T-cell (primary cell): Measurements from ENCODE around the gene VSTM2B. TPM values are rescaled to one million over a fixed set of nuclear protein-coding genes. Genes with fewer than 3 reads are reported as not detected.
"Not testable (repeated sequence)": the region's sequence is repeated elsewhere in the genome, so short reads cannot be mapped to it uniquely, and the experiment has no call there.

Experiments
- ATAC-seq, 4 experiments: fragments of 200-7000 bp in 3 of 4; fragments of 150-1000 bp in 1 of 4; cut with Tn5 transposase; replicated peaks in 1 of 4; 1 replicate in 3 of 4; 2 replicates in 1 of 4; pipeline ENCODE4 v1.10.0; 2021; ENCODE audit warnings: moderate library complexity in 3 of 4, mild to moderate bottlenecking in 2 of 4, moderate number of reproducible peaks in 1 of 4
- CTCF ChIA-PET, 2 donors: fragments of 300-600 bp; sonication (Branson Sonifier 250); formaldehyde crosslinking; loops; one replicate each; lab custom pipeline; 2022; ENCODE audit warnings: antibody characterized with exemption in 2 of 2; lab: Charles Lee
- POLR2A ChIA-PET, 2 donors: fragments of 300-600 bp; sonication (Branson Sonifier 250); formaldehyde crosslinking; loops; one replicate each; lab custom pipeline; 2022; ENCODE audit warnings: antibody characterized with exemption in 2 of 2; lab: Charles Lee
- DNase-seq, 35 experiments: peaks; one replicate each; pipeline versions ENCODE4 v3.0.0 to v3.0.0-alpha.2; 2013 to 2023
- H3K27ac ChIP-seq: one replicate; pipeline ENCODE4 v1.5.1; 2013; ENCODE audit warnings: low read length
- H3K27me3 ChIP-seq, 2 experiments: replicated peaks in 1 of 2; 1 replicate in 1 of 2; 2 replicates in 1 of 2; pipeline versions ENCODE4 v1.6.1 to v1.7.0; 2013; ENCODE audit warnings: low read length in 1 of 2, mixed read lengths in 1 of 2; ENCODE audit not compliant: control insufficient read depth in 2 of 2, insufficient read depth in 2 of 2; ENCODE audit errors: extremely low read depth in 1 of 2
- H3K36me3 ChIP-seq, 2 donors: 1 replicate in 1 of 2; 2 replicates in 1 of 2; pipeline versions ENCODE4 v1.6.1 to v1.7.0; 2013; ENCODE audit warnings: low read length in 1 of 2; ENCODE audit not compliant: control insufficient read depth in 2 of 2, insufficient read depth in 1 of 2; ENCODE audit errors: extremely low read depth in 1 of 2
- H3K4me1 ChIP-seq, 2 experiments: 1 replicate in 1 of 2; 2 replicates in 1 of 2; pipeline versions ENCODE4 v1.6.1 to v1.7.0; 2013; ENCODE audit warnings: low read length in 2 of 2, mixed read lengths in 1 of 2; ENCODE audit not compliant: insufficient read depth in 2 of 2, control insufficient read depth in 1 of 2; ENCODE audit errors: extremely low read depth in 1 of 2
- H3K4me3 ChIP-seq, 2 donors: 1 replicate in 1 of 2; 2 replicates in 1 of 2; pipeline versions ENCODE4 v1.5.1 to v1.7.0; 2013; ENCODE audit warnings: mild to moderate bottlenecking in 2 of 2, low read length in 1 of 2, moderate library complexity in 1 of 2; ENCODE audit not compliant: control insufficient read depth in 1 of 2; ENCODE audit errors: extremely low read depth in 1 of 2
- H3K9me3 ChIP-seq: 2 replicates; pipeline ENCODE4 v1.7.0; 2013
- H3K27ac Mint-ChIP-seq, 2 donors: one replicate each; pipeline ENCODE4 v1.8.0; 2020 to 2021; ENCODE audit warnings: mild to moderate bottlenecking in 2 of 2, mixed read lengths in 2 of 2
- H3K27me3 Mint-ChIP-seq, 2 donors: one replicate each; pipeline ENCODE4 v1.8.0; 2021 to 2022; ENCODE audit warnings: mixed read lengths in 2 of 2
- H3K36me3 Mint-ChIP-seq: one replicate; pipeline ENCODE4 v1.8.0; 2021; ENCODE audit warnings: mixed read lengths
- H3K4me1 Mint-ChIP-seq, 3 donors: one replicate each; pipeline ENCODE4 v1.8.0; 2020 to 2022; ENCODE audit warnings: mixed read lengths in 3 of 3, mild to moderate bottlenecking in 1 of 3
- H3K4me3 Mint-ChIP-seq, 3 donors: one replicate each; pipeline ENCODE4 v1.8.0; 2020 to 2022; ENCODE audit warnings: mild to moderate bottlenecking in 3 of 3, mixed read lengths in 3 of 3, moderate library complexity in 3 of 3
- H3K9me3 Mint-ChIP-seq, 3 donors: one replicate each; pipeline ENCODE4 v1.8.0; 2020 to 2022; ENCODE audit warnings: mixed read lengths in 3 of 3
- WGBS: methylation state at CpG from one replicate; pipeline ENCODE4 v1.1.5; 2013; ENCODE audit warnings: missing lambda C conversion rate; ENCODE audit not compliant: insufficient coverage; 5-methylcytosine and 5-hydroxymethylcytosine counted together
- total RNA-seq, 35 experiments: library from RNA in 6 of 35; stranded (reverse) in 6 of 35; fragments of 120-200 nt in 1 of 35; gene quantifications; one replicate each; pipeline versions ENCODE4 v1.2.1 to v1.2.4 and lab custom pipeline; 2013 to 2026

VSTM2B gene
- total RNA-seq, 5 donors from 2014 or later (not counting 1 experiment from before 2014, with no cell fraction given), result not detected

DNA sequence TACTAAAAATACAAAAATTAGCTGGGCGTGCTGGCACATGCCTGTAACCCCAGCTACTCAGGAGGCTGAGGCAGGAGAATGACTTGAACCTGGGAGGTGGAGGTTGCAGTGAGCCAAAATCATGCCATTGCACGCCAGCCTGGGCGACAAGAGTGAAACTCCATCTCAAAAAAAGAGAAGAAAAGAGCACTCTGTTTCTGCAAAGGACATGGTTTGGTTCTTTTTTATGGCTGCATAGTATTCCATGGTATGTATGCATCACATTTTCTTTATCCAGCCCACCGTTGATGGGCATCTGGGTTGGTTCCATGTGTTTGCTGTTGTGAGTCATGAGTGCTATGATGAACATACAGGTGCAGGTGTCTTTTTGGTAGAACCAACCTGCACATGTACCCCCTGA lies 19.7 kb downstream of the VSTM2B start:
- H3K4me1 ChIP-seq, ATAC-seq, H3K36me3 Mint-ChIP-seq, H3K4me3 ChIP-seq, H3K9me3 Mint-ChIP-seq, H3K27ac Mint-ChIP-seq, H3K4me3 Mint-ChIP-seq, H3K4me1 Mint-ChIP-seq, H3K9me3 ChIP-seq, H3K27ac ChIP-seq, CTCF ChIA-PET, H3K36me3 ChIP-seq, DNase-seq: not testable (repeated sequence)
- POLR2A ChIA-PET, result interaction anchor here in 1 of 2 donors (0.5 kb wide), 1 partner anchor 93 kb away, joined by 13 read pairs; no protein-coding TSS in a partner anchor
- peaks cover 14 to 20% of the 10 kb centered on the region in 2 donors for H3K27me3 Mint-ChIP-seq
- WGBS, result no CpG with 5 or more reads among the region's 4 CpGs
- H3K27me3 ChIP-seq, result peaks cover 0 to 37% of the 10 kb centered on the region in 2 experiments

DNA sequence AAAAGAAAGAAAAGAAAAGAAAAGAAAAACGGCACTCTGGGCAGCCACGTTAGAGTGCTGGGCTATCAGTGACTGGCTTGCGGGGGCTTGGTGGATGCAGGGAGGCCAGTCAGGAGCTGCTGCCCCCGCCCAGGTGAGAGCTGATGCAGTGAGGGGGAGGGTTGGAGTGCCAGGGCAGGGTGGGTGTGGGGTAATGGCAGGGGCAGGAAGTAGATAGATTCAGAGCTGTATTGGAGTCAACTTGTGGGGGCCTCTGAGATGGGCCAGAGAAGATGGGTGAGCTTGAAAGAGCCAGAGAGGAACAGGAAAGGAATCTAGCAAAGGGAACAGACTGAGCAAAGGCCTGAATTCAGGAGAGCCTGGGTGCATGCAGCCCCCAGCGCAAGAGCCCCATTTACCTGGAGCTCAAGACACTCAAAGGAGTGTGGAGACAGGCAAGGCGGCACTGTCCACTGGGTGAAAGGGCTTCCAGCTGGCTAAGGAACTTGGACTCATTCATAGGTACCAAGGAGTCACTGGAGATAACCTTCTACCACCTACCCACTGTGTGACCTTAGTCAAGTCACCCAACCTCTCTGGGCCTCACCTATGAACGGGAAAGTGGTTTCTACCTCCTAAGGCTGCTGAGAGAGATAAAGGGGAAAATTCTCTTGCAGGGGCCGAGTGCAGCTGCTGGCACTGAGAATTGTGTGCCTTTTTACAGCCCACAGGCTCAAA lies 20.2 kb downstream of the VSTM2B start:
- H3K36me3 Mint-ChIP-seq, result no peaks in the 10 kb centered on the region
- no peak overlapping the region for H3K27ac Mint-ChIP-seq
- peaks cover 0 to 42% of the 10 kb centered on the region in 2 experiments for H3K27me3 ChIP-seq
- no peak overlapping the region for H3K4me3 ChIP-seq
- H3K27ac ChIP-seq, result no peak overlapping the region
- H3K4me1 Mint-ChIP-seq, result no peaks in the 10 kb centered on the region
- CTCF ChIA-PET, result no interaction called here
- 70% methylated on average over 7 of the region's 8 CpGs for WGBS
- peaks cover 0 to 4% (median 0%) of the 10 kb centered on the region in 3 donors for H3K9me3 Mint-ChIP-seq
- H3K9me3 ChIP-seq, result no peaks in the 10 kb centered on the region
- H3K36me3 ChIP-seq, result no peaks in the 10 kb centered on the region
- POLR2A ChIA-PET, result interaction anchor here in 1 of 2 donors (0.5 kb wide), 1 partner anchor 92 kb away, joined by 13 read pairs; no protein-coding TSS in a partner anchor
- peaks cover 16 to 24% of the 10 kb centered on the region in 2 donors for H3K27me3 Mint-ChIP-seq
- H3K4me3 Mint-ChIP-seq, result no peak overlapping the region
- ATAC-seq (no peak), DNase-seq (no peak)
- no peaks in the 10 kb centered on the region for H3K4me1 ChIP-seq

- H3K4me1 ChIP-seq, result no peaks in the 10 kb centered on the region
- ChIA-PET CTCF (no interaction called here), POLR2A (no interaction called here)
- no peak overlapping the region for H3K4me3 ChIP-seq
- no peaks in the 10 kb centered on the region for H3K36me3 Mint-ChIP-seq
- no peak overlapping the region for H3K4me3 Mint-ChIP-seq
- H3K27me3 Mint-ChIP-seq, result peaks cover 16 to 24% of the 10 kb centered on the region in 2 donors
- H3K36me3 ChIP-seq, result no peaks in the 10 kb centered on the region
- no peak overlapping the region for H3K27ac ChIP-seq
- 32% methylated on average over 3 of the region's 10 CpGs for WGBS
- DNase-seq (no peak), ATAC-seq (no peak)
- no peaks in the 10 kb centered on the region for H3K9me3 ChIP-seq
- H3K4me1 Mint-ChIP-seq, result no peaks in the 10 kb centered on the region
- no peak overlapping the region for H3K27ac Mint-ChIP-seq
- peaks cover 0 to 43% of the 10 kb centered on the region in 2 experiments for H3K27me3 ChIP-seq
- H3K9me3 Mint-ChIP-seq, result peaks cover 0 to 4% (median 0%) of the 10 kb centered on the region in 3 donors
These were observed 20.9 kb downstream of the VSTM2B start for GRCh38 chr19:29546583-29547190.

DNA sequence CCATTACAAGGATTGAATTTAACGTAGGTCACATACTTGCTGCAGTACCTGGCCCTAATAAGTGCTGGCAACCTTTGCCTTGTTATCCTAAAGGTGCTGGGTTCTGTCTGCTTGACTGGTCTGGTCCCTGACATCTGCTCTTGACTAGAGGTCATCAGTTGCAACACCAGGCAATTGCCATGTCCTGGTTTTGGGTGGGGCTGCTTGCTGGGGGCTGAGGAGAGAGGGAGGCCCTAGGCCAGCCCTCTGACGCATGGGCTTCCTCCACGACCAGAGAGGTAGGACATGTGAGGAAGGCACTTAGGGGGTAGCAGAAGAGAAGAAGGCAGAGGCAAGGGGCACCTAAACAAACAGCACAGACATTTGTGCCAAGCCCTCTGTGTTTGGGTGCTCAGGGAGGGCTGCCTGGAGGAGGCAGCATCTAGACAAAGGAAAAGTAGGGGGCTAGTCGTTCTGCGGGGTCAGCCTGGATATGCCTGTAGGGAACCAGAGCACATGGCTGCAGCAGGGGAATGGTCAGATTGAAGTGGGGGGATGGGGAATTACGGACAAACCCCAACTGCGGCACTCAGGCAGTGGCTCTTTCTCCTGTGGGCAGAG lies 21.7 kb downstream of the VSTM2B start:
- Histone ChIP-seq H3K27ac (no peak overlapping the region), H3K4me1 (no peaks in the 10 kb centered on the region), H3K27me3 (peaks cover 0 to 51% of the 10 kb centered on the region in 2 experiments), H3K9me3 (no peaks in the 10 kb centered on the region), H3K36me3 (no peaks in the 10 kb centered on the region), H3K4me3 (no peak overlapping the region)
- WGBS, result 70% methylated on average over 6 of the region's 7 CpGs
- ChIA-PET CTCF (no interaction called here), POLR2A (no interaction called here)
- DNase-seq (no peak), ATAC-seq (no peak)
- Mint-ChIP-seq H3K9me3 (peaks cover 0 to 4% (median 0%) of the 10 kb centered on the region in 3 donors), H3K4me1 (no peaks in the 10 kb centered on the region), H3K36me3 (no peaks in the 10 kb centered on the region), H3K4me3 (no peak overlapping the region), H3K27me3 (peaks cover 16 to 29% of the 10 kb centered on the region in 2 donors), H3K27ac (no peak overlapping the region)

DNA sequence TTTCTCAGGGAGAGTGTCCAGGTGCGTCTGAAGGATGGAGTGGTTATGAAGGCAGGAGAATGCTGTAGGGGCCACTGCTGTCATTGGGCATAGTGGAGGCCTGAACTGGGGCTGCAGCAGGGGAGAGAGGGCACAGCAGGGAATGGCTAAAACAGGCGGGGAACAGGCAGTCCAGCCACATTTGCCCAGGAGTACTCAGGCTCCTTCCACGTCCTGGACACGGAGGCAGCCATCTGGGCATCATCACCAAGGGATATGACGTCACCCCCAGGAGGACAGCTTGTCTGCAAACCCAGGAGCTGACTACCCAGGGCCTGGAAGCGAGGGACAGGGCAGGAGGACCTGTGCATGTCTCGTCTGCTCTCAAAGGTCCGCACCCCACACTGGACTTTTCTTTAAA lies 22.2 kb downstream of the VSTM2B start:
- ChIA-PET POLR2A (no interaction called here), CTCF (no interaction called here)
- WGBS, result 54% methylated on average over 6 of the region's 8 CpGs
- Histone ChIP-seq H3K4me3 (no peak overlapping the region), H3K9me3 (no peaks in the 10 kb centered on the region), H3K27ac (no peak overlapping the region), H3K36me3 (no peaks in the 10 kb centered on the region), H3K27me3 (peaks cover 0 to 53% of the 10 kb centered on the region in 2 experiments), H3K4me1 (no peaks in the 10 kb centered on the region)
- H3K9me3 Mint-ChIP-seq, result peaks cover under 1 to 5% (median under 1%) of the 10 kb centered on the region in 3 donors
- no peaks in the 10 kb centered on the region for H3K4me1 Mint-ChIP-seq
- H3K4me3 Mint-ChIP-seq, result no peak overlapping the region
- H3K36me3 Mint-ChIP-seq, result no peaks in the 10 kb centered on the region
- H3K27ac Mint-ChIP-seq, result no peak overlapping the region
- H3K27me3 Mint-ChIP-seq, result peaks cover 16 to 31% of the 10 kb centered on the region in 2 donors
- ATAC-seq, result no peak
- no peak for DNase-seq

- no peak overlapping the region for H3K27ac Mint-ChIP-seq
- no peaks in the 10 kb centered on the region for H3K36me3 ChIP-seq
- DNase-seq (no peak), ATAC-seq (no peak)
- no peaks in the 10 kb centered on the region for H3K4me1 Mint-ChIP-seq
- H3K27ac ChIP-seq, result no peak overlapping the region
- H3K4me3 ChIP-seq, result no peak overlapping the region
- H3K36me3 Mint-ChIP-seq, result peaks cover 3% of the 10 kb centered on the region
- peaks cover 6 to 10% (median 6%) of the 10 kb centered on the region in 3 donors for H3K9me3 Mint-ChIP-seq
- WGBS, result 78% methylated on average over 7 of the region's 9 CpGs
- POLR2A ChIA-PET, result no interaction called here
- H3K27me3 ChIP-seq, result peaks cover 0 to 53% of the 10 kb centered on the region in 2 experiments
- peaks cover 16 to 34% of the 10 kb centered on the region in 2 donors for H3K27me3 Mint-ChIP-seq
- CTCF ChIA-PET, result no interaction called here
- no peak overlapping the region for H3K4me3 Mint-ChIP-seq
- no peaks in the 10 kb centered on the region for H3K9me3 ChIP-seq
- H3K4me1 ChIP-seq, result no peaks in the 10 kb centered on the region
These were observed 22.8 kb downstream of the VSTM2B start for GRCh38 chr19:29548483-29549085.
